Upper lobe of left lung (tissue), 6 donors: Measurements from ENCODE around the gene TRMT10C. TPM values are rescaled to one million over a fixed set of nuclear protein-coding genes. Genes with fewer than 3 reads are reported as not detected.
"Not testable (repeated sequence)": the region's sequence is repeated elsewhere in the genome, so short reads cannot be mapped to it uniquely, and the experiment has no call there.

Source experiments
- ATAC-seq, 2 donors: fragments of 200-7000 bp; cut with Tn5 transposase; one replicate each; pipeline ENCODE4 v1.9.1; 2022; ENCODE audit warnings: mild to moderate bottlenecking in 2 of 2, moderate library complexity in 2 of 2; ENCODE audit not compliant: low FRiP score in 2 of 2
- DNase-seq, 2 donors: peaks; one replicate each; pipeline ENCODE4 v3.0.0-alpha.2; 2019 to 2020
- H3K27ac ChIP-seq, 4 donors: fragments of 200-600 bp; sonication (generic); one replicate each; pipeline ENCODE4 v1.5.1; 2016 to 2019
- H3K27me3 ChIP-seq, 4 donors: fragments of 200-600 bp; sonication (generic); one replicate each; pipeline ENCODE4 v1.5.1; 2017 to 2019
- H3K36me3 ChIP-seq, 4 donors: fragments of 200-600 bp; sonication (generic); one replicate each; pipeline ENCODE4 v1.5.1; 2016 to 2019
- H3K4me1 ChIP-seq, 4 donors: fragments of 200-600 bp; sonication (generic); one replicate each; pipeline ENCODE4 v1.5.1; 2018 to 2019
- H3K4me3 ChIP-seq, 4 donors: fragments of 200-600 bp; sonication (generic); one replicate each; pipeline ENCODE4 v1.5.1; 2017 to 2019; ENCODE audit warnings: mild to moderate bottlenecking in 2 of 4, moderate library complexity in 1 of 4
- H3K9me3 ChIP-seq, 4 donors: fragments of 200-600 bp; sonication (generic); one replicate each; pipeline ENCODE4 v1.5.1; 2018 to 2019
- CTCF ChIP-seq, 6 experiments: fragments of 450-650 bp in 4 of 6; fragments of 200-600 bp in 2 of 6; sonication (generic) in 2 of 6; IDR thresholded peaks; one replicate each; pipeline ENCODE4 v1.5.1; 2016 to 2019; ENCODE audit warnings: antibody characterized with exemption in 6 of 6
- EP300 ChIP-seq, 4 donors: sonication (generic); formaldehyde crosslinking; IDR thresholded peaks; one replicate each; pipeline ENCODE4 v1.5.1; 2017; ENCODE audit warnings: antibody characterized with exemption in 4 of 4, control low read depth in 2 of 4
- POLR2A ChIP-seq, 4 donors: fragments of 450-650 bp; IDR thresholded peaks; one replicate each; pipeline ENCODE4 v1.5.1; 2016 to 2017; ENCODE audit warnings: antibody characterized with exemption in 4 of 4, mild to moderate bottlenecking in 2 of 4
- POLR2AphosphoS5 ChIP-seq, 2 donors: sonication (generic); formaldehyde crosslinking; IDR thresholded peaks; one replicate each; pipeline ENCODE4 v1.5.1; 2017; ENCODE audit warnings: antibody characterized with exemption in 2 of 2
- WGBS, 2 donors: methylation state at CpG; one replicate each; pipeline ENCODE4 v1.1.5; 2017 to 2018; 5-methylcytosine and 5-hydroxymethylcytosine counted together
- total RNA-seq, 6 donors: library from RNA; depleted of rRNA in 4 of 6; stranded (reverse); fragments of >200 nt in 4 of 6; gene quantifications; one replicate each; pipeline versions ENCODE4 v1.1.0 to v1.2.1, GENCODE V29; 2016 to 2021
- donor health status: DM: no; HTN: no; CAD: no; lungs with moderate emphysema.
- donor health status: DM: no; HTN: yes; CAD: no; lungs with severe emphysema.

The TRMT10C gene
- total RNA-seq, 6 donors from 2014 or later, result 6.4 to 17.5 (median 16.0) TPM

DNA sequence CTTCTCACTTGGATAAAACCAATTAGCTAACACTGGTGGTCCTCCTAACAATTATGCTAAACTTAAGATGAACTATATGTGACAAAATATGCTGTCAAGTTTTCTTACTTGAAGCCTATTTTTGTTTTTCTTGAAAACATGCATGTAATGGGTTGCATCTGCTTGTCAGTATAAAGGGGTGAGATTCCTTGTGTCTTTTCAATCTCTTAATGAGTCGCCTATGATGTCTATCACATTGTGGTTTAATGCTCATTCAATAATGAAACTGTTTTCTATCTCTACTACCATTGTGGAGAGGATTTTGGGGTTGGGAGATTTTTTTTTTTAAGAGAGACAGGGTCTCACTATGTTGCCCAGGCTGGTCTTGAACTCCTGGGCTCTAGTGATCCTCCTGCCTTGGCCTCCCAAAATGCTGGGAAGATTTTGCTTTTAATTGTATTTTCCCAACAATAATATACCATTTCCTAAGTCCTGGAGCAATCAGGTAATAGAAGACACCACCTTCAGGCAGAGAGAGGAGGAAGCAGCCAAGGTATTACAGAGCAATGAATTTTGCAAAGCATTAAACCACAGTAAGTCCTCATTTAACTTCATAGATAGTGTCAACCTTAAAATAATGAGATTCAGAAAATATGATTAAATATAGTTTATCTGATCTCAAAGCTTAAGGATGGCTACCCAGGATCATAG lies 17.4 kb upstream of the TRMT10C start:
- H3K4me3 ChIP-seq, result no peak overlapping the region
- H3K27me3 ChIP-seq, result no peaks in the 10 kb centered on the region
- ATAC-seq (no peak), DNase-seq (no peak)
- H3K27ac ChIP-seq, result no peak overlapping the region
- H3K4me1 ChIP-seq, result no peaks in the 10 kb centered on the region
- no peaks in the 10 kb centered on the region for H3K36me3 ChIP-seq
- TF ChIP-seq CTCF (IDR thresholded peaks at IDR 0.05) (no peak), EP300 (IDR thresholded peaks at IDR 0.05) (no peak), POLR2A (IDR thresholded peaks at IDR 0.05) (no peak), POLR2AphosphoS5 (IDR thresholded peaks at IDR 0.05) (no peak)
- 71 to 85% methylated on average over 1 of the region's 1 CpG for WGBS, 2 donors
- no peaks in the 10 kb centered on the region for H3K9me3 ChIP-seq

DNA sequence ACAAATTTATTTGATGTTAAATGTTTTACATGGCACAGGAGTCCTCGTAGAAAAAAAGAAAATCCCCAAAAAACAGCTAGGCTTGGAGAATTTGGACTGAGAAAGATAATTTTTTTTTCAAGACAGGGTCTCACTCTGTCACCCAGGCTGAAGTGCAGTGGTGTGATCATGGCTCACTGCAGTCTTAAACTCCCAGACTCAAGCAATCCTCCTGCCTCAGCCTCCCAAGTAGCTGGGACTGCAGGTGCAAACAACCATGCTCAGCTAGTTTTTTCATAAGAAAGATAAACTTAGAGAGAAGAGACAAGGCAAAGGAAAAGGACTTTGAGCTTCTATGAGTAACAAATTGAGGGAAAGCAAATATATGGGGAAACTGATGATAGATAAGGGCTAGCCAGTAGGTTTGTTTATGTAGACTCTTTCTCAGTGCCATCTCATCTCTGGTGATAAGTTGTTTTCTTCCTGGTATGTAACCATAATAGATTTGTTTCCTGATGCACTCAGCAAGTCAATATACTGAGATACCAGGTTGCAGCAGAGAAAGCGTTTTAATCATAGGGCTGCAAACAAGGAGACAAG lies 13.1 kb upstream of the TRMT10C start:
- 73 to 84% methylated on average over 2 of the region's 2 CpGs for WGBS, 2 donors
- Histone ChIP-seq H3K36me3 (no peaks in the 10 kb centered on the region), H3K4me3 (no peak overlapping the region), H3K4me1 (no peaks in the 10 kb centered on the region), H3K9me3 (no peaks in the 10 kb centered on the region), H3K27me3 (no peaks in the 10 kb centered on the region), H3K27ac (no peak overlapping the region)
- DNase-seq (no peak), ATAC-seq (no peak)
- TF ChIP-seq EP300 (IDR thresholded peaks at IDR 0.05) (no peak), POLR2AphosphoS5 (IDR thresholded peaks at IDR 0.05) (no peak), POLR2A (IDR thresholded peaks at IDR 0.05) (no peak), CTCF (IDR thresholded peaks at IDR 0.05) (no peak)

- H3K9me3 ChIP-seq, result no peaks in the 10 kb centered on the region
- no peaks in the 10 kb centered on the region for H3K4me1 ChIP-seq
- DNase-seq (no peak), ATAC-seq (no peak)
- 61 to 80% methylated on average over 1 of the region's 1 CpG for WGBS, 2 donors
- no peak for TF ChIP-seq CTCF (IDR thresholded peaks at IDR 0.05)
- no peak for TF ChIP-seq POLR2A (IDR thresholded peaks at IDR 0.05)
- no peak for TF ChIP-seq POLR2AphosphoS5 (IDR thresholded peaks at IDR 0.05)
- no peak for TF ChIP-seq EP300 (IDR thresholded peaks at IDR 0.05)
- no peaks in the 10 kb centered on the region for H3K36me3 ChIP-seq
- H3K4me3 ChIP-seq, result no peak overlapping the region
- no peak overlapping the region for H3K27ac ChIP-seq
- H3K27me3 ChIP-seq, result no peaks in the 10 kb centered on the region
Measured at GRCh38 chr3:101549473-101549872, 12.2 kb upstream of the TRMT10C start.

DNA sequence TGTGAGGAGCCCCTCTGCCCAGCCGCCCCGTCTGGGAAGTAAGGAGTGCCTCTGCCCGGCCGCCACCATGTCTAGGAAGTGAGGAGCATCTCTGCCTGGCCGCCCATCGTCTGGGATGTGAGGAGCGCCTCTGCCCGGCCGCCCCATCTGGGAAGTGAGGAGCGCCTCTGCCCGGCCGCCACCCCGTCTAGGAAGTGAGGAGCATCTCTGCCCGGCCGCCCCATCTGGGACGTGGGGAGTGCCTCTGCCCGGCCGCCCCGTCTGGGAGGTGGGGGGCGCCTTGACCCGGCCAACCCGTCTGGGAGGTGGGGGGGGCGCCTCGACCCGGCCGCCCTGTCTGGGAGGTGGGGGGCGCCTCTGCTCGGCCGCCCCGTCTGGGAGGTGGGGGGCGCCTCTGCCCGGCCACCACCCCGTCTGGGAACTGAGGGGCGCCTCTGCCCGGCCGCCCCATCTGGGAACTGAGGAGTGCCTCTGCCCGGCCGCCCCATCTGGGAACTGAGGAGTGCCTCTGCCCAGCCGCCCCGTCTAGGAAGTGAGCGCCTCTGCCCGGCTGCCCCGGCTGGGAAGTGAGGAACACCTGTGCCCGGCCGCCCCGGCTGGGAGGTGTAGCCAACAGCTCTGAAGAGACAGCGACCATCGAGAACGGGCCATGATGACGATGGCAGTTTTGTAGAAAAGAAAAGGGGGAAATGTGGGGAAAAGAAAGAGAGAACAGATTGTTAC lies 10.1 kb upstream of the TRMT10C start:
- not testable (repeated sequence) for H3K4me3 ChIP-seq, H3K36me3 ChIP-seq, H3K27me3 ChIP-seq, H3K27ac ChIP-seq, H3K9me3 ChIP-seq, ATAC-seq, H3K4me1 ChIP-seq
- DNase-seq, result peak in 1 of 2 donors; percentile 78
- 94 to 97% methylated on average over 8 to 44 of the region's 50 CpGs for WGBS, 2 donors

GRCh38 chr3:101553381-101553780 lies 8.3 kb upstream of the TRMT10C start:
- H3K27ac ChIP-seq, H3K4me1 ChIP-seq, H3K4me3 ChIP-seq, H3K27me3 ChIP-seq, H3K9me3 ChIP-seq, DNase-seq, ATAC-seq, H3K36me3 ChIP-seq: not testable (repeated sequence)
- 83 to 89% methylated on average over 5 of the region's 5 CpGs for WGBS, 2 donors
